ENCODE measurements around the gene CAPN12. TPM values are rescaled to one million over a fixed set of nuclear protein-coding genes. Genes with fewer than 3 reads are reported as not detected.

Gene CAPN12
- total RNA-seq, 1 donor from 2014 or later, result 27.6 TPM

- no peak for DNase-seq (ENCODE audit: low spot score)
These were observed 61.3 kb downstream of the CAPN12 start for GRCh38 chr19:38682872-38683392.

GRCh38 chr19:38682195-38682867 is 61.9 kb downstream of the CAPN12 start:
- no peak for DNase-seq (ENCODE audit: low spot score)

Other genes with a start within 250 kb of the CAPN12 start
- gene MAP4K1, start 126.5 kb downstream of the CAPN12 start, total RNA-seq, result 9.0 TPM
- gene EIF3K, start 125.3 kb downstream of the CAPN12 start, total RNA-seq, result 322 TPM
- gene ACTN4, start 96.8 kb downstream of the CAPN12 start, total RNA-seq, result 656 TPM
- not detected for gene LGALS7, start 29.0 kb upstream of the CAPN12 start, total RNA-seq
- not detected for gene LGALS7B, start 44.7 kb upstream of the CAPN12 start, total RNA-seq
- gene LGALS4, start 68.5 kb upstream of the CAPN12 start, total RNA-seq, result 9.2 TPM
- 175 TPM for gene ECH1, start 87.3 kb upstream of the CAPN12 start, total RNA-seq
- 295 TPM for gene HNRNPL, start 105.5 kb upstream of the CAPN12 start, total RNA-seq
- gene RINL, start 133.8 kb upstream of the CAPN12 start, total RNA-seq, result 14.1 TPM
- gene SIRT2, start 155.1 kb upstream of the CAPN12 start, total RNA-seq, result 31.8 TPM
- gene NFKBIB, start 155.5 kb upstream of the CAPN12 start, total RNA-seq, result 20.0 TPM
- 0.99 TPM for gene CCER2, start 167.7 kb upstream of the CAPN12 start, total RNA-seq
- 44.0 TPM for gene SARS2, start 186.3 kb upstream of the CAPN12 start, total RNA-seq
- 43.0 TPM for gene MRPS12, start 186.5 kb upstream of the CAPN12 start, total RNA-seq
- 14.9 TPM for gene FBXO17, start 231.3 kb upstream of the CAPN12 start, total RNA-seq